SJSA1 (cell line): ENCODE data around the gene EEF2. TPM values are rescaled to one million over a fixed set of nuclear protein-coding genes. Genes with fewer than 3 reads are reported as not detected.

Source experiments
- DNase-seq, 2 experiments: peaks; one replicate each; pipeline ENCODE4 v3.0.0-alpha.2; 2015 to 2020; ENCODE audit warnings: low spot score in 2 of 2, low read depth in 1 of 2
- H3K27ac ChIP-seq: fragments of 250-450 bp; sonication (Bioruptor Pico); 2 replicates; pipeline ENCODE4 v1.5.1; 2020; ENCODE audit warnings: mild to moderate bottlenecking, moderate library complexity
- H3K27me3 ChIP-seq: fragments of 250-450 bp; sonication (Bioruptor Pico); replicated peaks from 2 replicates; pipeline ENCODE4 v1.5.1; 2020; ENCODE audit warnings: mild to moderate bottlenecking, moderate library complexity
- H3K36me3 ChIP-seq: fragments of 250-450 bp; sonication (Bioruptor Pico); 2 replicates; pipeline ENCODE4 v1.5.1; 2020; ENCODE audit warnings: mild to moderate bottlenecking
- H3K4me1 ChIP-seq: fragments of 250-450 bp; sonication (Bioruptor Pico); replicated peaks from 2 replicates; pipeline ENCODE4 v1.6.1; 2021; ENCODE audit warnings: mild to moderate bottlenecking
- H3K4me3 ChIP-seq: fragments of 250-450 bp; sonication (Bioruptor Pico); 2 replicates; pipeline ENCODE4 v1.5.1; 2020; ENCODE audit warnings: mild to moderate bottlenecking
- H3K9me3 ChIP-seq: fragments of 250-450 bp; sonication (Bioruptor Pico); replicated peaks from 2 replicates; pipeline ENCODE4 v1.5.1; 2020; ENCODE audit warnings: mild to moderate bottlenecking
- total RNA-seq: library from RNA; depleted of rRNA; stranded (reverse); fragments of >200 nt; shearing (Covaris generic); gene quantifications from 2 replicates; pipeline ENCODE4 v1.2.3, GENCODE V29; 2014; rRNA removed

The EEF2 gene
- total RNA-seq = 1,069 and 1,568 TPM in 2 replicates

- H3K27me3 ChIP-seq = no peaks in the 10 kb centered on the region
- peaks cover 34% of the 10 kb centered on the region for H3K4me1 ChIP-seq
- peaks cover 52% of the 10 kb centered on the region for H3K36me3 ChIP-seq
- no peaks in the 10 kb centered on the region for H3K9me3 ChIP-seq
- DNase-seq = peak; percentile 89 to 91
- peak within 1 kb of the TSS; percentile 94 for H3K4me3 ChIP-seq
- peak within 1 kb of the TSS; percentile 96 for H3K27ac ChIP-seq
Observed at GRCh38 chr19:3984908-3985642, at the start of gene EEF2. Gene EEF2, minus strand, starts transcription at chr19:3985463. Its CDS starts 83 bp downstream, at chr19:3985380.

GRCh38 chr19:4034048-4035017 is 49.1 kb upstream of the EEF2 start:
- no peaks in the 10 kb centered on the region for H3K27me3 ChIP-seq
- no peak overlapping the region for H3K4me3 ChIP-seq
- DNase-seq = no peak
- no peaks in the 10 kb centered on the region for H3K9me3 ChIP-seq
- peaks cover 58% of the 10 kb centered on the region for H3K36me3 ChIP-seq
- H3K27ac ChIP-seq = no peak overlapping the region
- no peaks in the 10 kb centered on the region for H3K4me1 ChIP-seq

GRCh38 chr19:4033028-4033956 is 48.0 kb upstream of the EEF2 start:
- peaks cover 61% of the 10 kb centered on the region for H3K36me3 ChIP-seq
- H3K9me3 ChIP-seq = no peaks in the 10 kb centered on the region
- no peak overlapping the region for H3K27ac ChIP-seq
- H3K4me1 ChIP-seq = no peaks in the 10 kb centered on the region
- no peak for DNase-seq
- H3K4me3 ChIP-seq = no peak overlapping the region
- H3K27me3 ChIP-seq = no peaks in the 10 kb centered on the region

GRCh38 chr19:4032436-4032835 is 47.2 kb upstream of the EEF2 start:
- Histone ChIP-seq H3K9me3 (no peaks in the 10 kb centered on the region), H3K4me3 (no peak overlapping the region), H3K27ac (no peak overlapping the region), H3K36me3 (peaks cover 58% of the 10 kb centered on the region), H3K4me1 (no peaks in the 10 kb centered on the region), H3K27me3 (no peaks in the 10 kb centered on the region)
- no peak for DNase-seq

- Histone ChIP-seq H3K4me1 (no peaks in the 10 kb centered on the region), H3K27ac (no peak overlapping the region), H3K36me3 (peaks cover 53% of the 10 kb centered on the region), H3K9me3 (no peaks in the 10 kb centered on the region), H3K27me3 (no peaks in the 10 kb centered on the region), H3K4me3 (no peak overlapping the region)
- DNase-seq = no peak
Observed at GRCh38 chr19:4031420-4031819, 46.2 kb upstream of the EEF2 start.

GRCh38 chr19:4030981-4031380 is 45.7 kb upstream of the EEF2 start:
- Histone ChIP-seq H3K9me3 (no peaks in the 10 kb centered on the region), H3K4me3 (no peak overlapping the region), H3K27ac (no peak overlapping the region), H3K36me3 (peaks cover 53% of the 10 kb centered on the region), H3K27me3 (no peaks in the 10 kb centered on the region), H3K4me1 (no peaks in the 10 kb centered on the region)
- DNase-seq = no peak

- H3K4me1 ChIP-seq = no peaks in the 10 kb centered on the region
- H3K4me3 ChIP-seq = no peak overlapping the region
- H3K9me3 ChIP-seq = no peaks in the 10 kb centered on the region
- H3K36me3 ChIP-seq = peaks cover 53% of the 10 kb centered on the region
- no peaks in the 10 kb centered on the region for H3K27me3 ChIP-seq
- no peak for DNase-seq
- H3K27ac ChIP-seq = no peak overlapping the region
Observed at GRCh38 chr19:4030552-4030951, 45.3 kb upstream of the EEF2 start.

- Histone ChIP-seq H3K27me3 (no peaks in the 10 kb centered on the region), H3K4me3 (no peak overlapping the region), H3K36me3 (peaks cover 63% of the 10 kb centered on the region), H3K9me3 (no peaks in the 10 kb centered on the region), H3K27ac (no peak overlapping the region), H3K4me1 (no peaks in the 10 kb centered on the region)
- no peak for DNase-seq
Observed at GRCh38 chr19:4029247-4029614, 44.0 kb upstream of the EEF2 start.

GRCh38 chr19:4028334-4029246 is 43.3 kb upstream of the EEF2 start:
- H3K4me3 ChIP-seq = no peak overlapping the region
- H3K27ac ChIP-seq = no peak overlapping the region
- H3K4me1 ChIP-seq = no peaks in the 10 kb centered on the region
- peaks cover 62% of the 10 kb centered on the region for H3K36me3 ChIP-seq
- no peaks in the 10 kb centered on the region for H3K9me3 ChIP-seq
- no peak for DNase-seq
- H3K27me3 ChIP-seq = no peaks in the 10 kb centered on the region

- Histone ChIP-seq H3K9me3 (no peaks in the 10 kb centered on the region), H3K4me3 (no peak overlapping the region), H3K4me1 (no peaks in the 10 kb centered on the region), H3K27me3 (no peaks in the 10 kb centered on the region), H3K27ac (no peak overlapping the region), H3K36me3 (peaks cover 47% of the 10 kb centered on the region)
- DNase-seq = no peak
Observed at GRCh38 chr19:4027146-4027545, 41.9 kb upstream of the EEF2 start.

GRCh38 chr19:4025317-4025716 is 40.1 kb upstream of the EEF2 start:
- no peak overlapping the region for H3K27ac ChIP-seq
- peaks cover 33% of the 10 kb centered on the region for H3K36me3 ChIP-seq
- H3K4me3 ChIP-seq = no peak overlapping the region
- H3K27me3 ChIP-seq = no peaks in the 10 kb centered on the region
- no peak for DNase-seq
- no peaks in the 10 kb centered on the region for H3K9me3 ChIP-seq
- H3K4me1 ChIP-seq = no peaks in the 10 kb centered on the region

GRCh38 chr19:4023600-4024398 is 38.5 kb upstream of the EEF2 start:
- Histone ChIP-seq H3K9me3 (no peaks in the 10 kb centered on the region), H3K4me1 (no peaks in the 10 kb centered on the region), H3K4me3 (no peak overlapping the region), H3K27me3 (no peaks in the 10 kb centered on the region), H3K36me3 (peaks cover 27% of the 10 kb centered on the region), H3K27ac (no peak overlapping the region)
- DNase-seq = no peak
